Measurements from ENCODE around the gene SMAD9. TPM values are rescaled to one million over a fixed set of nuclear protein-coding genes. Genes with fewer than 3 reads are reported as not detected.

Gene SMAD9
- total and polyA plus RNA-seq, 9 of the 15 experiments (the other 6 are each of a cell fraction or from before 2014, with no cell fraction given), result 0.02 to 0.08 (median 0.03) TPM; not detected in 4

- TF ChIP-seq, protein P1, sequence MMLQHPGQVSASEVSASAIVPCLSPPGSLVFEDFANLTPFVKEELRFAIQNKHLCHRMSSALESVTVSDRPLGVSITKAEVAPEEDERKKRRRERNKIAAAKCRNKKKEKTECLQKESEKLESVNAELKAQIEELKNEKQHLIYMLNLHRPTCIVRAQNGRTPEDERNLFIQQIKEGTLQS (IDR thresholded peaks at IDR 0.05), result peak; percentile 30; the same call in 1 of the 2 replicates
- TF ChIP-seq, protein P1 (CRISPR knock-in tag; conservative IDR thresholded peaks at IDR 0.05), result no peak
- peak; percentile 50; the same call in 1 of the 2 replicates for TF ChIP-seq POLR2A (conservative IDR thresholded peaks at IDR 0.05)
- TF ChIP-seq JUN (IDR thresholded peaks at IDR 0.05; ENCODE audit: borderline replicate concordance, low read depth, low read length), result no peak
- no peak for TF ChIP-seq JUN (CRISPR knock-in tag; IDR thresholded peaks at IDR 0.05; ENCODE audit: borderline replicate concordance)
- no peak for TF ChIP-seq SRSF7 (optimal IDR thresholded peaks at IDR 0.05; ENCODE audit: low read depth, low read length)
- TF ChIP-seq CBFA2T2 (conservative IDR thresholded peaks at IDR 0.05), result no peak
- TF ChIP-seq IRF9 (tag; IDR thresholded peaks at IDR 0.05), result no peak
- no peak for TF ChIP-seq SOX6 (IDR thresholded peaks at IDR 0.05)
- no peak for TF ChIP-seq TARDBP (IDR thresholded peaks at IDR 0.05)
- no peak for TF ChIP-seq SIN3B (IDR thresholded peaks at IDR 0.05; ENCODE audit: low read depth)
These were observed 101.0 kb downstream of the SMAD9 start, which contains the start of gene RFXAP (continued) for GRCh38 chr13:36818804-36819738.

All from K562 (cell line).